HG03159 (cell line): Measurements from ENCODE around the gene PPP6R1.

Experiments
- ATAC-seq: cut with Tn5 transposase; IDR thresholded peaks from one replicate; pipeline ENCODE4 v1.9.1; 2021; ENCODE audit warnings: mild to moderate bottlenecking, moderate library complexity; ENCODE audit not compliant: unreplicated experiment

Gene PPP6R1

GRCh38 chr19:55188625-55189024 is 70.2 kb downstream of the PPP6R1 start:
- ATAC-seq = no peak

DNA sequence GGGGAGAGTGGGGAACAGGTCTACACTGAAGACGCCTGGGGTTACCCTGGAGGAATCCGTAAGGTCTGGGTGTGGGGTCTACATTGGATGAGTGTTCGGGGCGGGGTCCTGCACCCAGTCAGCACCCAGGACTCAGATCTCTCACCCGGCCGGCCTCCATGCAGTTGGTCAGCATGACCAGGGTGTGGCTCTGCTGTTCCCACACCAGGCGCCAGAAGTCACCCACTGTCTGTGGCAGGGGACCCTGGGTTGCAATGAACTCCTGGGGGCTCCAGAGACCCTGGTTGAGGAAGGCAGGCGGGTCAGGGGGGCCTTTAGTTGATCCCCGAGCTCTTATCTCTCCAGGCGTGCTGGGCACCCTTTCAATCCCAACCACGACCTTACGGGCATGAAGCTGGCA is 72.7 kb downstream of the PPP6R1 start:
- no peak for ATAC-seq

DNA sequence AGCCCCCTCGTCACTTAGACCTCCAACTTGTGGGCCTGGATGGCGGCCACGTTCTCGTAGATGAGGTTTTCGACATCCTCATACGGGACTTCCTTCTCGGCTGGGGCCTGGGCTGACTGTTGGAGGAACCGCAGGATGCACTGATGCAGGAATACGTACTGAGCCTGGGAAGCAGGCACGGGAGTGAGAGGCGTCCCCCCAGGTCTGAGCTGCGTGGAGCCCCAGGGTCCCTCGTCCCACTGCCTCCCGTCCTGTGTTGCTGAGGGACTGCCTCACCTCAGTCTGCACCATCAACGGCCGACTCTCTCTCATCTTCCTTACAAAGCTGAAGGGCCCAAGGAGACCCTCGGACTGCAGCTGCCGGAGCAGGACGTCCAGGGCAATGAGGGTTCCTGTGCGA is 77.1 kb downstream of the PPP6R1 start:
- ATAC-seq = no peak
